ENCODE data around the gene IL18. TPM values are rescaled to one million over a fixed set of nuclear protein-coding genes. Genes with fewer than 3 reads are reported as not detected.

Gene IL18
- polyA plus RNA-seq (2013): 0.63 and 0.82 TPM in 2 replicates

GRCh38 chr11:112163875-112164685 is at the start of gene IL18:
Gene IL18, minus strand, starts transcription at chr11:112164094. Its CDS starts 9,041 bp downstream, at chr11:112155053.
- no peak within 1 kb of the TSS for H2AFZ ChIP-seq (ENCODE audit: insufficient read depth, low read length, poor library complexity)
- no peak within 1 kb of the TSS for H2BK120ac ChIP-seq (ENCODE audit: insufficient read depth, low read length, poor library complexity)
- H2AK5ac ChIP-seq (ENCODE audit: low read length): no peak within 1 kb of the TSS
- H3K79me2 ChIP-seq (ENCODE audit: control insufficient read depth, insufficient read depth, low read length, poor library complexity): no peaks in the 10 kb centered on the region
- H3K4me1 ChIP-seq (ENCODE audit: control insufficient read depth in 1 of 2, insufficient read depth in 2 of 2, low read length in 2 of 2): no peaks in the 10 kb centered on the region
- H3K4me2 ChIP-seq (ENCODE audit: low read length): no peak within 1 kb of the TSS
- DNase-seq: peak; percentile 52 to 56
- H3K27me3 ChIP-seq (ENCODE audit: insufficient read depth, low read length): no peaks in the 10 kb centered on the region
- no peak within 1 kb of the TSS for H3K18ac ChIP-seq (ENCODE audit: low read length)
- no peak within 1 kb of the TSS for H3K14ac ChIP-seq (ENCODE audit: low read length)
- WGBS (ENCODE audit: extremely low coverage, insufficient coverage, insufficient read length): no CpG with 5 or more reads among the region's 12 CpGs
- H2BK5ac ChIP-seq (ENCODE audit: low read depth, low read length, poor library complexity): no peak within 1 kb of the TSS
- H4K8ac ChIP-seq (ENCODE audit: low read depth, low read length): no peak within 1 kb of the TSS
- H3K9me3 ChIP-seq (ENCODE audit: insufficient read depth, low read depth, low read length): no peaks in the 10 kb centered on the region
- H3K27ac ChIP-seq (ENCODE audit: low read depth, low read length): no peak within 1 kb of the TSS
- H4K91ac ChIP-seq (ENCODE audit: low read depth, low read length): no peak within 1 kb of the TSS
- H3K36me3 ChIP-seq (ENCODE audit: control insufficient read depth in 1 of 2, insufficient read depth in 2 of 2, low read length in 2 of 2): no peaks in the 10 kb centered on the region
- H3K23ac ChIP-seq (ENCODE audit: low read length): no peak within 1 kb of the TSS
- H3K9ac ChIP-seq (ENCODE audit: low read length): no peak within 1 kb of the TSS
- no peaks in the 10 kb centered on the region for H3K79me1 ChIP-seq (ENCODE audit: low read length)
- no peak within 1 kb of the TSS for H3K4me3 ChIP-seq (ENCODE audit: low read depth, low read length)
- H2BK12ac ChIP-seq (ENCODE audit: low read length): no peak within 1 kb of the TSS
- H4K12ac ChIP-seq (ENCODE audit: low read depth, low read length): no peak within 1 kb of the TSS
- H3K4ac ChIP-seq (ENCODE audit: low read depth, low read length): no peak within 1 kb of the TSS

- DNase-seq: no peak
- Histone ChIP-seq H3K4me2 (ENCODE audit: low read length) (no peak overlapping the region), H2BK120ac (ENCODE audit: insufficient read depth, low read length, poor library complexity) (no peak overlapping the region), H3K4ac (ENCODE audit: low read depth, low read length) (no peak overlapping the region), H4K12ac (ENCODE audit: low read depth, low read length) (no peak overlapping the region), H3K79me2 (ENCODE audit: control insufficient read depth, insufficient read depth, low read length, poor library complexity) (no peaks in the 10 kb centered on the region), H4K91ac (ENCODE audit: low read depth, low read length) (no peak overlapping the region), H3K18ac (ENCODE audit: low read length) (no peak overlapping the region), H3K14ac (ENCODE audit: low read length) (no peak overlapping the region), H3K36me3 (ENCODE audit: control insufficient read depth in 1 of 2, insufficient read depth in 2 of 2, low read length in 2 of 2) (no peaks in the 10 kb centered on the region), H3K27ac (ENCODE audit: low read depth, low read length) (no peak overlapping the region), H3K4me3 (ENCODE audit: low read depth, low read length) (no peak overlapping the region), H2BK5ac (ENCODE audit: low read depth, low read length, poor library complexity) (no peak overlapping the region), H3K4me1 (ENCODE audit: control insufficient read depth in 1 of 2, insufficient read depth in 2 of 2, low read length in 2 of 2) (no peaks in the 10 kb centered on the region), H3K23ac (ENCODE audit: low read length) (no peak overlapping the region), H3K27me3 (ENCODE audit: insufficient read depth, low read length) (no peaks in the 10 kb centered on the region), H2AFZ (ENCODE audit: insufficient read depth, low read length, poor library complexity) (no peak overlapping the region), H4K8ac (ENCODE audit: low read depth, low read length) (no peak overlapping the region), H3K9me3 (ENCODE audit: insufficient read depth, low read depth, low read length) (no peaks in the 10 kb centered on the region), H2BK12ac (ENCODE audit: low read length) (no peak overlapping the region), H3K79me1 (ENCODE audit: low read length) (no peaks in the 10 kb centered on the region), H2AK5ac (ENCODE audit: low read length) (no peak overlapping the region), H3K9ac (ENCODE audit: low read length) (no peak overlapping the region)
These were observed 48.8 kb upstream of the IL18 start for GRCh38 chr11:112212710-112213109.

DNA sequence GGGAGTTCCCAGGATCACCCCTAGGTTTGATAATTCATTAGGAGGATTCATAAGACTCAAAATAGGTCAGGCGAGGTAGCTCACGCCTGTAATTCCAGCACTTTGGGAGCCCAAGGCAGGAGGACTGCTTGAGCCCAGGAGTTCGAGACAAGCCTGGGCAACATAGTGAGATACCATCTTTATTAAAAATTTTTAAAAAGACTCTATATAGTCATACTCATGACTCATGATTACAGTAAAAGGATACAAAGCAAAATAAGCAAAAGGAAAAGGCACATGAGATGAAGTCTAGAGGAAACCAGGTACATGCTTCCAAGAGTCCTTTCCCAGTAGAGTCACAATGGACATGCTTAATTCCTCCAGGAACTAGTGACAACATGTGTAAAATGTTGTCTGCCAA is 48.4 kb upstream of the IL18 start:
- no peak overlapping the region for H3K23ac ChIP-seq (ENCODE audit: low read length)
- H2BK120ac ChIP-seq (ENCODE audit: insufficient read depth, low read length, poor library complexity): no peak overlapping the region
- H3K36me3 ChIP-seq (ENCODE audit: control insufficient read depth in 1 of 2, insufficient read depth in 2 of 2, low read length in 2 of 2): no peaks in the 10 kb centered on the region
- no peak overlapping the region for H3K9ac ChIP-seq (ENCODE audit: low read length)
- no peaks in the 10 kb centered on the region for H3K79me1 ChIP-seq (ENCODE audit: low read length)
- H3K27ac ChIP-seq (ENCODE audit: low read depth, low read length): no peak overlapping the region
- H3K18ac ChIP-seq (ENCODE audit: low read length): no peak overlapping the region
- DNase-seq: no peak
- no peak overlapping the region for H2AK5ac ChIP-seq (ENCODE audit: low read length)
- H3K4me2 ChIP-seq (ENCODE audit: low read length): no peak overlapping the region
- H3K79me2 ChIP-seq (ENCODE audit: control insufficient read depth, insufficient read depth, low read length, poor library complexity): no peaks in the 10 kb centered on the region
- no peak overlapping the region for H2BK5ac ChIP-seq (ENCODE audit: low read depth, low read length, poor library complexity)
- no peak overlapping the region for H3K4me3 ChIP-seq (ENCODE audit: low read depth, low read length)
- no peak overlapping the region for H4K91ac ChIP-seq (ENCODE audit: low read depth, low read length)
- no peaks in the 10 kb centered on the region for H3K27me3 ChIP-seq (ENCODE audit: insufficient read depth, low read length)
- H3K4me1 ChIP-seq (ENCODE audit: control insufficient read depth in 1 of 2, insufficient read depth in 2 of 2, low read length in 2 of 2): no peaks in the 10 kb centered on the region
- no peaks in the 10 kb centered on the region for H3K9me3 ChIP-seq (ENCODE audit: insufficient read depth, low read depth, low read length)
- no peak overlapping the region for H4K12ac ChIP-seq (ENCODE audit: low read depth, low read length)
- no peak overlapping the region for H3K4ac ChIP-seq (ENCODE audit: low read depth, low read length)
- no peak overlapping the region for H3K14ac ChIP-seq (ENCODE audit: low read length)
- H2AFZ ChIP-seq (ENCODE audit: insufficient read depth, low read length, poor library complexity): no peak overlapping the region
- no CpG with 5 or more reads among the region's 3 CpGs for WGBS (ENCODE audit: extremely low coverage, insufficient coverage, insufficient read length)
- H4K8ac ChIP-seq (ENCODE audit: low read depth, low read length): no peak overlapping the region
- no peak overlapping the region for H2BK12ac ChIP-seq (ENCODE audit: low read length)

DNA sequence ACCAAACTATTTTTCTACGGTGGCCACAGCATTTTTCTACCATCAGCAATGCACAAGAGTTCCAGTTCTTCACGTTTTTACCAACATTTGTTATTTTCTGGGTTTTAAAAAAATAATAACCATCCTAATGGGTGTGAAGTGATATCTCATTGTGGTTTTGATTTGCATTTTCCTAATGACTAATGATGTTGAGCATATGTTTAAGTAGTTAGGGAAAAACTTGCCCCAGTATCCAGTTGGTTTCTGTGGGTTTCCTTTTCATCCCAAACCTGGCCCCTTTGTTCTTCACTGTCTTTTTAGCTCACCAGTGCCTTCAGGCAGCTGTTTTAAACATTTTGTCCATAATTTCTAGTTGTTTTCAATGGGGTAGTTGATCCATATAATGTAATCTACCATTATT is 47.6 kb upstream of the IL18 start:
- H2BK12ac ChIP-seq (ENCODE audit: low read length): no peak overlapping the region
- H3K18ac ChIP-seq (ENCODE audit: low read length): no peak overlapping the region
- H3K4me2 ChIP-seq (ENCODE audit: low read length): no peak overlapping the region
- no peaks in the 10 kb centered on the region for H3K79me1 ChIP-seq (ENCODE audit: low read length)
- H4K8ac ChIP-seq (ENCODE audit: low read depth, low read length): no peak overlapping the region
- H3K23ac ChIP-seq (ENCODE audit: low read length): no peak overlapping the region
- no peak overlapping the region for H2AK5ac ChIP-seq (ENCODE audit: low read length)
- no peak overlapping the region for H3K9ac ChIP-seq (ENCODE audit: low read length)
- no peaks in the 10 kb centered on the region for H3K36me3 ChIP-seq (ENCODE audit: control insufficient read depth in 1 of 2, insufficient read depth in 2 of 2, low read length in 2 of 2)
- WGBS (ENCODE audit: extremely low coverage, insufficient coverage, insufficient read length): no CpG with 5 or more reads among the region's 2 CpGs
- H3K14ac ChIP-seq (ENCODE audit: low read length): no peak overlapping the region
- no peaks in the 10 kb centered on the region for H3K9me3 ChIP-seq (ENCODE audit: insufficient read depth, low read depth, low read length)
- H2BK120ac ChIP-seq (ENCODE audit: insufficient read depth, low read length, poor library complexity): no peak overlapping the region
- no peaks in the 10 kb centered on the region for H3K4me1 ChIP-seq (ENCODE audit: control insufficient read depth in 1 of 2, insufficient read depth in 2 of 2, low read length in 2 of 2)
- DNase-seq: no peak
- no peaks in the 10 kb centered on the region for H3K79me2 ChIP-seq (ENCODE audit: control insufficient read depth, insufficient read depth, low read length, poor library complexity)
- H4K91ac ChIP-seq (ENCODE audit: low read depth, low read length): no peak overlapping the region
- H3K27ac ChIP-seq (ENCODE audit: low read depth, low read length): no peak overlapping the region
- no peak overlapping the region for H3K4me3 ChIP-seq (ENCODE audit: low read depth, low read length)
- no peak overlapping the region for H4K12ac ChIP-seq (ENCODE audit: low read depth, low read length)
- H3K27me3 ChIP-seq (ENCODE audit: insufficient read depth, low read length): no peaks in the 10 kb centered on the region
- H3K4ac ChIP-seq (ENCODE audit: low read depth, low read length): no peak overlapping the region
- no peak overlapping the region for H2AFZ ChIP-seq (ENCODE audit: insufficient read depth, low read length, poor library complexity)
- no peak overlapping the region for H2BK5ac ChIP-seq (ENCODE audit: low read depth, low read length, poor library complexity)
